Thyroid gland (tissue), 4 donors: ENCODE results near the gene LRRC19. TPM values are rescaled to one million over a fixed set of nuclear protein-coding genes. Genes with fewer than 3 reads are reported as not detected.

Experiments used
- DNase-seq, 2 donors: peaks; one replicate each; pipeline ENCODE4 v3.0.0-alpha.2; 2019
- H3K27ac ChIP-seq, 3 donors: fragments of 200-600 bp; sonication (generic); 1 replicate in 2 of 3; 2 replicates in 1 of 3; pipeline ENCODE4 v1.5.1; 2016 to 2019; ENCODE audit warnings: mild to moderate bottlenecking in 1 of 3, moderate library complexity in 1 of 3
- H3K27me3 ChIP-seq: fragments of 200-600 bp; sonication (generic); one replicate; pipeline ENCODE4 v1.5.1; 2019
- H3K36me3 ChIP-seq, 2 donors: fragments of 200-600 bp; sonication (generic); one replicate each; pipeline ENCODE4 v1.5.1; 2016 to 2019
- H3K4me1 ChIP-seq, 2 donors: fragments of 200-600 bp; sonication (generic); one replicate each; pipeline ENCODE4 v1.5.1; 2017 to 2019
- H3K4me3 ChIP-seq, 3 donors: fragments of 200-600 bp; sonication (generic); replicated peaks in 1 of 3; 1 replicate in 2 of 3; 2 replicates in 1 of 3; pipeline ENCODE4 v1.5.1; 2016; ENCODE audit warnings: mild to moderate bottlenecking in 1 of 3
- H3K9me3 ChIP-seq: fragments of 200-600 bp; sonication (generic); one replicate; pipeline ENCODE4 v1.5.1; 2017
- CTCF ChIP-seq, 6 experiments: fragments of 200-600 bp in 3 of 6; fragments of 450-650 bp in 3 of 6; sonication (generic) in 3 of 6; IDR thresholded peaks; one replicate each; pipeline ENCODE4 v1.5.1; 2016 to 2019; ENCODE audit warnings: antibody characterized with exemption in 6 of 6, mild to moderate bottlenecking in 2 of 6, inconsistent platforms in 1 of 6, moderate library complexity in 1 of 6
- POLR2A ChIP-seq, 2 donors: fragments of 450-650 bp; IDR thresholded peaks; one replicate each; pipeline ENCODE4 v1.6.1; 2017; ENCODE audit warnings: antibody characterized with exemption in 2 of 2, mild to moderate bottlenecking in 2 of 2, moderate library complexity in 1 of 2
- WGBS, 2 donors: methylation state at CpG; one replicate each; pipeline ENCODE4 v1.1.5; 2017; 5-methylcytosine and 5-hydroxymethylcytosine counted together
- intact Hi-C: fragments of 100-400 bp; cut with DNase I; formaldehyde crosslinking; loops from one replicate; pipeline ENCODE4 v1.15.1; 2023
- total RNA-seq, 4 donors: library from RNA; depleted of rRNA; stranded (reverse); fragments of >200 nt; gene quantifications; one replicate each; pipeline ENCODE4 v1.2.3, GENCODE V29; 2016

Gene LRRC19, protein sequence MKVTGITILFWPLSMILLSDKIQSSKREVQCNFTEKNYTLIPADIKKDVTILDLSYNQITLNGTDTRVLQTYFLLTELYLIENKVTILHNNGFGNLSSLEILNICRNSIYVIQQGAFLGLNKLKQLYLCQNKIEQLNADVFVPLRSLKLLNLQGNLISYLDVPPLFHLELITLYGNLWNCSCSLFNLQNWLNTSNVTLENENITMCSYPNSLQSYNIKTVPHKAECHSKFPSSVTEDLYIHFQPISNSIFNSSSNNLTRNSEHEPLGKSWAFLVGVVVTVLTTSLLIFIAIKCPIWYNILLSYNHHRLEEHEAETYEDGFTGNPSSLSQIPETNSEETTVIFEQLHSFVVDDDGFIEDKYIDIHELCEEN
- total RNA-seq, result not detected

DNA sequence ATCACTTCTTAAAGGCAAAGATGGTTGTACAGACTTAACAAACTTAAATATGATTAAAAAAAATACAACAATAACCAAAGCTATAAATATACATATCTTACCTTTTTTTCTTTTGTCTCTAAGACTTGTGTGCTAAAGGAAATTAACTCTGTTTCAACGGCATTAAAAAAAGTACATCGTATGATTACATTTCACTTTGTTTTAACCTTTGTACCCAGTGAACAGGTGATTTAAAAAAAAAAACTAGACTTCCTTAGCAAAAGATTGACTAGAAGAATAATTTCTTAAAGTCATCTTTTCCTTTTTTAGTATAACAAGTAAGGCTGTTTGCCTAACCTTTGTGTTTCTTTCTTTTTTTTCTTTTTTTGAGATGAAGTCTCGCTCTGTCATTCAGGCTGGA, at the start of gene LRRC19:
Gene LRRC19 (minus strand): TSS at position 182 of the 400 bp plus-strand sequence. CDS start 5,978 bp downstream, outside the sequence.
- Histone ChIP-seq H3K4me3 (no peak within 1 kb of the TSS), H3K27ac (no peak within 1 kb of the TSS), H3K9me3 (no peaks in the 10 kb centered on the region), H3K36me3 (no peaks in the 10 kb centered on the region), H3K27me3 (no peaks in the 10 kb centered on the region), H3K4me1 (peaks cover 8% of the 10 kb centered on the region in 2 donors)
- WGBS, 2 donors, result 94 to 96% methylated on average over 3 of the region's 3 CpGs
- no peak for DNase-seq
- intact Hi-C loops, result no loop called here
- TF ChIP-seq POLR2A (IDR thresholded peaks at IDR 0.05), result no peak
- TF ChIP-seq CTCF (IDR thresholded peaks at IDR 0.05), result no peak

DNA sequence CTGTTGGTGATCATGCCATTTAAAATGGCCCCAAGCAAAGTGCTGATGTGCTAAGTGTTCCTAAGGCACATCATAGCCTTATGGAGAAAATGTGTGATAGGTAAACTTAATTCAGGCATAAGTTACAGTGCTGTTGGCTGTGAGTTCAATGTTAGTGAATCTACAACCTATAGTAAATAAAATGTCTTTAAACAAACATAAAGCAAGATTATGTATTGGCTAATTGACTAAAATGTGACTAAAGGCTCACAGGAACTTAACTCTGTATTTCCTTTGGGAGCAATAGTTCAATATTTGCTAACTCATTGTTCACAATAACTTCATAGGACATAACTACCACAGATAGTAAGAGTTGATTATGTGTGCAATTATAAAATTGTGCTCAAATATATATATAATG, 49.4 kb upstream of the LRRC19 start:
- Histone ChIP-seq H3K27ac (no peak overlapping the region), H3K36me3 (peaks cover 0 to 3% of the 10 kb centered on the region in 2 donors), H3K9me3 (no peaks in the 10 kb centered on the region), H3K4me1 (no peaks in the 10 kb centered on the region), H3K27me3 (no peaks in the 10 kb centered on the region), H3K4me3 (no peak overlapping the region)
- TF ChIP-seq POLR2A (IDR thresholded peaks at IDR 0.05), result no peak
- no peak for TF ChIP-seq CTCF (IDR thresholded peaks at IDR 0.05)
- no peak for DNase-seq
- intact Hi-C loops, result no loop called here

DNA sequence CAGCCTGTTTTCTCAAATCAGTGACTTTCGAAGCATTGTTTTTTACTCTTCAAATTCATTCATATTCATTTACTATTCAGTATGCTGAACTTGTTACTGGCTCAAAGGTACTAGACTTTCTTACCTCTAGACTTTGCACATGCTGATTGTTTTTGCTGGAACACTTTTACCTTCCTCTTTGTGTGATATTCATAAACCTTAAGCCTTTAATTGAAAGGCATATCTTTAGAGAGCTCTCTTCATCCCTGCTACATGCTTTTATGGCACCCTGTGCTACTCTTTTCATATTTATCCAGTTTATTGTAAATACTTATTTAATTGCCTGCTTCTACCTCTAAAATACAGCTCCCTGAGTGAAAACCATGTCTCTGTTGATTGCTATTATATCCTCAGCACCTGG, 48.7 kb upstream of the LRRC19 start:
- Histone ChIP-seq H3K4me1 (no peaks in the 10 kb centered on the region), H3K27me3 (no peaks in the 10 kb centered on the region), H3K9me3 (no peaks in the 10 kb centered on the region), H3K4me3 (no peak overlapping the region), H3K36me3 (peaks cover 0 to 3% of the 10 kb centered on the region in 2 donors), H3K27ac (no peak overlapping the region)
- no peak for DNase-seq
- WGBS, 2 donors, result 90 to 97% methylated on average over 1 of the region's 1 CpG
- intact Hi-C loops, result no loop called here
- TF ChIP-seq CTCF (IDR thresholded peaks at IDR 0.05), result no peak

GRCh38 chr9:27053369-27054022, 48.0 kb upstream of the LRRC19 start:
- WGBS, 2 donors, result 60 to 63% methylated on average over 6 of the region's 6 CpGs

More at GRCh38 chr9:27053369-27054022, 48.0 kb upstream of the LRRC19 start:
- intact Hi-C loops, result no loop called here
- DNase-seq, result no peak
- Histone ChIP-seq H3K4me1 (no peaks in the 10 kb centered on the region), H3K4me3 (no peak overlapping the region), H3K9me3 (no peaks in the 10 kb centered on the region), H3K36me3 (peaks cover 0 to 3% of the 10 kb centered on the region in 2 donors), H3K27ac (no peak overlapping the region), H3K27me3 (no peaks in the 10 kb centered on the region)
- TF ChIP-seq CTCF (IDR thresholded peaks at IDR 0.05) (no peak), POLR2A (IDR thresholded peaks at IDR 0.05) (no peak)
